Measurements from ENCODE around the gene TMEM109. TPM values are rescaled to one million over a fixed set of nuclear protein-coding genes. Genes with fewer than 3 reads are reported as not detected.

The TMEM109 gene
- total and polyA plus RNA-seq, 7 experiments from 2014 or later: 49.8 to 287 (median 60.5) TPM

GRCh38 chr11:60970890-60971289 lies 56.9 kb downstream of the TMEM109 start:
- Histone ChIP-seq H3K4me1 (ENCODE audit: control insufficient read depth in 2 of 2, insufficient read depth in 2 of 2, low read length in 2 of 2) (peaks cover 18 to 21% of the 10 kb centered on the region in 2 donors), H3K27me3 (ENCODE audit: control insufficient read depth in 2 of 2, insufficient read depth in 2 of 2, low read length in 2 of 2) (no peaks in the 10 kb centered on the region), H3K27ac (ENCODE audit: low read depth, low read length) (peak overlapping the region; percentile 96), H3K9me3 (ENCODE audit: control insufficient read depth in 2 of 3, low read length in 3 of 3) (no peaks in the 10 kb centered on the region), H3K4me3 (ENCODE audit: low read length) (peak overlapping the region; percentile 83), H3K36me3 (ENCODE audit: control insufficient read depth in 2 of 3, insufficient read depth in 3 of 3, low read length in 3 of 3) (peaks cover 0 to 18% (median 0%) of the 10 kb centered on the region in 3 experiments)
- peak overlapping the region; percentile 92 to 98 (median 96) for H3K4me3 Mint-ChIP-seq
- H3K9me3 Mint-ChIP-seq: peaks cover 0 to 4% (median 0%) of the 10 kb centered on the region in 11 donors
- no peak for ATAC-seq
- H3K27ac Mint-ChIP-seq: peak overlapping the region; percentile 91 to 99 (median 96)
- intact Hi-C loops (cut with micrococcal nuclease): loop anchor here (1.0 to 2.0 kb wide), 15 partner anchors 15 to 216 kb away; partner anchors contain the start of genes CD5 (in 2 of the 2) and VPS37C (in 1 of the 2)
- peaks cover 14 to 31% (median 21%) of the 10 kb centered on the region in 7 donors for H3K4me1 Mint-ChIP-seq
- ChIA-PET CTCF (interaction anchor here (0.6 to 3.6 kb wide), 21 partner anchors 17 to 152 kb away, joined by 3 to 20 read pairs (median 4); partner anchors contain the start of gene TMEM109), POLR2A (interaction anchor here (0.6 to 3.6 kb wide), 17 partner anchors 8 to 217 kb away, joined by 3 to 23 read pairs (median 5); partner anchors contain the start of genes CD5 and SLC15A3)
- no peak for DNase-seq
- H3K27me3 Mint-ChIP-seq: peaks cover 0 to 8% (median 0%) of the 10 kb centered on the region in 5 donors
- H3K36me3 Mint-ChIP-seq: peaks cover 0 to 32% (median 15%) of the 10 kb centered on the region in 5 donors

DNA sequence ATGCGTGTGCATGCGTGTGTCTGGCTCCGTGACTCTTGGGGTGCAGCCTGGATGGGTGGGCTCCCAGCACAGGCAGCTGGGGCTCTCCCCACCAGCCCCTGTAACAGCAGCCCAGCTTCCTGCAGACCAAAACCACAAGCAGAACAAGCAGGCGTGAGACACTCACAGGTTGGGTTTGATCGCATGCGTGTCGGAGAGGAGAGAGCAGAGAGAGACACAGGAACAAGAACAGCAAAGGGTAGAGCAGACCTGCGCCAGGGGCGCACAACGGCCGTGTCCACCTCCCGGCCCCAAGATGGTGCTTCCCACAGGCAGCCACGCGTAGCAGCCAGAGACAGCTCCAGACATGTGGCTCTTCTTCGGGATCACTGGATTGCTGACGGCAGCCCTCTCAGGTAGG lies 57.6 kb downstream of the TMEM109 start, which contains the start of gene CD6:
Gene CD6, plus strand, starts transcription at position 161 of the 400 bp plus-strand sequence. Its CDS starts 186 bp downstream, at position 347.
- Histone ChIP-seq H3K9me3 (ENCODE audit: control insufficient read depth in 2 of 3, low read length in 3 of 3) (no peaks in the 10 kb centered on the region), H3K4me3 (ENCODE audit: low read length) (peak within 1 kb of the TSS; percentile 83), H3K4me1 (ENCODE audit: control insufficient read depth in 2 of 2, insufficient read depth in 2 of 2, low read length in 2 of 2) (peaks cover 25 to 27% of the 10 kb centered on the region in 2 donors), H3K36me3 (ENCODE audit: control insufficient read depth in 2 of 3, insufficient read depth in 3 of 3, low read length in 3 of 3) (peaks cover 0 to 21% (median 0%) of the 10 kb centered on the region in 3 experiments), H3K27me3 (ENCODE audit: control insufficient read depth in 2 of 2, insufficient read depth in 2 of 2, low read length in 2 of 2) (no peaks in the 10 kb centered on the region), H3K27ac (ENCODE audit: low read depth, low read length) (peak within 1 kb of the TSS; percentile 96)
- H3K36me3 Mint-ChIP-seq: peaks cover under 1 to 37% (median 21%) of the 10 kb centered on the region in 5 donors
- peaks cover 0 to 8% (median 0%) of the 10 kb centered on the region in 5 donors for H3K27me3 Mint-ChIP-seq
- POLR2A ChIA-PET: interaction anchor here (0.6 to 3.6 kb wide), 18 partner anchors 9 to 216 kb away, joined by 3 to 23 read pairs (median 5); partner anchors contain the start of genes CD5 and SLC15A3
- H3K27ac Mint-ChIP-seq: peak within 1 kb of the TSS; percentile 91 to 99 (median 96)
- H3K4me3 Mint-ChIP-seq: peak within 1 kb of the TSS; percentile 92 to 98 (median 96)
- DNase-seq (peak in 8 of 9 donors; percentile 56 to 78 (median 75)), ATAC-seq (peak; percentile 83)
- peaks cover 0 to 4% (median 0%) of the 10 kb centered on the region in 11 donors for H3K9me3 Mint-ChIP-seq
- intact Hi-C loops (cut with micrococcal nuclease): loop anchor here (1.0 to 2.0 kb wide), 10 partner anchors 15 to 190 kb away; partner anchors contain the start of genes CD5 (in 1 of the 2) and VPS37C (in 1 of the 2)
- CTCF ChIA-PET: interaction anchor here (0.6 to 3.6 kb wide), 15 partner anchors 20 to 151 kb away, joined by 3 to 20 read pairs (median 4); partner anchors contain the start of gene TMEM109
- peaks cover 19 to 37% (median 27%) of the 10 kb centered on the region in 7 donors for H3K4me1 Mint-ChIP-seq

GRCh38 chr11:60972182-60973030 lies 58.4 kb downstream of the TMEM109 start:
- H3K27ac Mint-ChIP-seq: peak overlapping the region; percentile 91 to 99 (median 96)
- DNase-seq: peak in 3 of 9 donors; percentile 41 to 59 (median 58)
- ChIA-PET POLR2A (interaction anchor here (0.6 to 3.1 kb wide), 13 partner anchors 10 to 213 kb away, joined by 3 to 16 read pairs (median 4); partner anchors contain the start of gene SLC15A3), CTCF (interaction anchor here (0.6 to 3.6 kb wide), 7 partner anchors 32 to 430 kb away, joined by 3 to 20 read pairs (median 3); no protein-coding TSS in a partner anchor)
- peaks cover 0 to 29% (median 4%) of the 10 kb centered on the region in 3 experiments for H3K36me3 ChIP-seq (ENCODE audit: control insufficient read depth in 2 of 3, insufficient read depth in 3 of 3, low read length in 3 of 3)
- no peaks in the 10 kb centered on the region for H3K27me3 ChIP-seq (ENCODE audit: control insufficient read depth in 2 of 2, insufficient read depth in 2 of 2, low read length in 2 of 2)
- peaks cover 0 to 6% (median 0%) of the 10 kb centered on the region in 5 donors for H3K27me3 Mint-ChIP-seq
- H3K36me3 Mint-ChIP-seq: peaks cover 5 to 42% (median 27%) of the 10 kb centered on the region in 5 donors
- H3K4me1 Mint-ChIP-seq: peaks cover 26 to 44% (median 36%) of the 10 kb centered on the region in 7 donors
- peak overlapping the region; percentile 83 for H3K4me3 ChIP-seq (ENCODE audit: low read length)
- intact Hi-C loops (cut with micrococcal nuclease): no loop called here
- ATAC-seq: peak; percentile 39
- no peaks in the 10 kb centered on the region for H3K9me3 ChIP-seq (ENCODE audit: control insufficient read depth in 2 of 3, low read length in 3 of 3)
- peak overlapping the region; percentile 92 to 98 (median 96) for H3K4me3 Mint-ChIP-seq
- peak overlapping the region; percentile 96 for H3K27ac ChIP-seq (ENCODE audit: low read depth, low read length)
- peaks cover 33 to 36% of the 10 kb centered on the region in 2 donors for H3K4me1 ChIP-seq (ENCODE audit: control insufficient read depth in 2 of 2, insufficient read depth in 2 of 2, low read length in 2 of 2)
- H3K9me3 Mint-ChIP-seq: peaks cover 0 to 4% (median 0%) of the 10 kb centered on the region in 11 donors

Other genes with a start within 250 kb of the TMEM109 start
- gene MS4A8, start 214.5 kb upstream of the TMEM109 start, total RNA-seq: not detected
- not detected for gene MS4A8, start 214.5 kb upstream of the TMEM109 start, polyA plus RNA-seq
- not detected for gene MS4A18, start 189.4 kb upstream of the TMEM109 start, total RNA-seq
- not detected for gene MS4A18, start 189.4 kb upstream of the TMEM109 start, polyA plus RNA-seq
- gene MS4A15, start 157.3 kb upstream of the TMEM109 start, total RNA-seq: not detected
- not detected for gene MS4A15, start 157.3 kb upstream of the TMEM109 start, polyA plus RNA-seq
- gene MS4A10, start 128.8 kb upstream of the TMEM109 start, total RNA-seq: not detected
- not detected for gene MS4A10, start 128.8 kb upstream of the TMEM109 start, polyA plus RNA-seq
- 10 to 100 TPM in 4 of 5 experiments, 1 to 10 TPM in 1; 9.1 to 26.2 (median 11.6) TPM for gene CCDC86, start 72.0 kb upstream of the TMEM109 start, total RNA-seq
- gene CCDC86, start 72.0 kb upstream of the TMEM109 start, polyA plus RNA-seq: 10 to 100 TPM; 12.4 to 21.1 TPM
- gene PTGDR2, start 58.2 kb upstream of the TMEM109 start, total RNA-seq: 1 to 10 TPM in 2 of 5 experiments, under 1 TPM in 2, not detected in 1; 0.57 to 4.5 (median 0.96) TPM
- under 1 TPM in 1 of 2 donors, not detected in 1; 0.08 TPM for gene PTGDR2, start 58.2 kb upstream of the TMEM109 start, polyA plus RNA-seq
- gene ZP1, start 46.6 kb upstream of the TMEM109 start, total RNA-seq: not detected
- not detected for gene ZP1, start 46.6 kb upstream of the TMEM109 start, polyA plus RNA-seq
- gene PRPF19, start 7.6 kb upstream of the TMEM109 start, total RNA-seq: 100 to 1,000 TPM in 1 of 5 experiments, 10 to 100 TPM in 4; 72.8 to 139 (median 85.6) TPM
- 10 to 100 TPM; 17.9 to 20.0 TPM for gene PRPF19, start 7.6 kb upstream of the TMEM109 start, polyA plus RNA-seq
- gene TMEM132A, start 10.3 kb downstream of the TMEM109 start, total RNA-seq: under 1 TPM in 2 of 5 experiments, not detected in 3; 0.57 to 0.58 TPM
- not detected for gene TMEM132A, start 10.3 kb downstream of the TMEM109 start, polyA plus RNA-seq
- gene SLC15A3, start 38.0 kb downstream of the TMEM109 start, total RNA-seq: 100 to 1,000 TPM in 1 of 5 experiments, 10 to 100 TPM in 3, 1 to 10 TPM in 1; 2.9 to 101 (median 10.8) TPM
- gene SLC15A3, start 38.0 kb downstream of the TMEM109 start, polyA plus RNA-seq: 1 to 10 TPM in 1 of 2 donors, under 1 TPM in 1; 0.85 to 2.6 TPM
- gene CD6, start 57.5 kb downstream of the TMEM109 start, total RNA-seq: 100 to 1,000 TPM; 361 to 653 (median 430) TPM
- gene CD6, start 57.5 kb downstream of the TMEM109 start, polyA plus RNA-seq: 100 to 1,000 TPM; 195 to 303 TPM
- 100 to 1,000 TPM; 180 to 399 (median 224) TPM for gene CD5, start 188.3 kb downstream of the TMEM109 start, total RNA-seq
- gene CD5, start 188.3 kb downstream of the TMEM109 start, polyA plus RNA-seq: 100 to 1,000 TPM; 217 to 371 TPM
- 10 to 100 TPM in 1 of 5 experiments, 1 to 10 TPM in 4; 4.1 to 12.0 (median 7.9) TPM for gene VPS37C, start 247.3 kb downstream of the TMEM109 start, total RNA-seq
- under 1 TPM; 0.31 to 0.82 TPM for gene VPS37C, start 247.3 kb downstream of the TMEM109 start, polyA plus RNA-seq